ENCODE measurements around the gene ZNF385B.
"Not testable (repeated sequence)": the region's sequence is repeated elsewhere in the genome, so short reads cannot be mapped to it uniquely, and the experiment has no call there.

The ZNF385B gene

DNA sequence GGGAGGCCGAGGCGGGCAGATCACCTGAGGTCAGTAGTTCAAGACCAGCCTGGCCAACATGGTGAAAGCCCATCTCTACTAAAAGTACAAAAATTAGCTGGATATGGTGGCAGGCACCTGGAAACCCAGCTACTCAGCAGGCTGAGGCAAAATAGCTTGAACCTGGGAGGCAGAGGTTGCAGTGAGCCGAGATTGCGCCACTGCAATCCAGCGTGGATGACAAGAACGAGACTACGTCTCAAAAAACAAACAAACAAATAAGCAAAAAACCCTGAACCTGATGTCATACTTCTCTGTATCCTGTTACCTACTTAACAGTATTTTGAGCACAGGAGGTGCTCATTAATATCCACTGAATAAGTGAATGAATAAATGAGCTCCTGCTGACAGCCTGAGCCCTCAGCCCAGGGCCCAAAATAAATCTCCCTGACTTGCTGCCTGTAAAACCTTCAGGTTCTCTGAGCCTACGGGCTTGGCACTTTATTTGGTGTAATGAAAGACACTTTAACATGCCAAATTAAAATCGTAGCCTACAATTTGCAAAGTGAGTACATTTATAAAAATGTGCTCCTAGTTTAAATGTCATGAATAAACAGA, 215.1 kb downstream of the ZNF385B start:
- TF ChIP-seq, protein P1, sequence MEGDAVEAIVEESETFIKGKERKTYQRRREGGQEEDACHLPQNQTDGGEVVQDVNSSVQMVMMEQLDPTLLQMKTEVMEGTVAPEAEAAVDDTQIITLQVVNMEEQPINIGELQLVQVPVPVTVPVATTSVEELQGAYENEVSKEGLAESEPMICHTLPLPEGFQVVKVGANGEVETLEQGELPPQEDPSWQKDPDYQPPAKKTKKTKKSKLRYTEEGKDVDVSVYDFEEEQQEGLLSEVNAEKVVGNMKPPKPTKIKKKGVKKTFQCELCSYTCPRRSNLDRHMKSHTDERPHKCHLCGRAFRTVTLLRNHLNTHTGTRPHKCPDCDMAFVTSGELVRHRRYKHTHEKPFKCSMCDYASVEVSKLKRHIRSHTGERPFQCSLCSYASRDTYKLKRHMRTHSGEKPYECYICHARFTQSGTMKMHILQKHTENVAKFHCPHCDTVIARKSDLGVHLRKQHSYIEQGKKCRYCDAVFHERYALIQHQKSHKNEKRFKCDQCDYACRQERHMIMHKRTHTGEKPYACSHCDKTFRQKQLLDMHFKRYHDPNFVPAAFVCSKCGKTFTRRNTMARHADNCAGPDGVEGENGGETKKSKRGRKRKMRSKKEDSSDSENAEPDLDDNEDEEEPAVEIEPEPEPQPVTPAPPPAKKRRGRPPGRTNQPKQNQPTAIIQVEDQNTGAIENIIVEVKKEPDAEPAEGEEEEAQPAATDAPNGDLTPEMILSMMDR (IDR thresholded peaks at IDR 0.05; ENCODE audit: low read length, missing control alignments), result no peak
- no peak for DNase-seq (ENCODE audit: low read depth)
- H3K4me3 ChIP-seq (replicated peaks; ENCODE audit: low read depth, low read length), result no peak overlapping the region

- DNase-seq (ENCODE audit: low read depth), result no peak
- TF ChIP-seq, protein P1 (IDR thresholded peaks at IDR 0.05; ENCODE audit: low read length, missing control alignments), result no peak
- H3K4me3 ChIP-seq (replicated peaks; ENCODE audit: low read depth, low read length), result no peak overlapping the region
Measured at GRCh38 chr2:179645047-179645446, 216.4 kb downstream of the ZNF385B start.

GRCh38 chr2:179642462-179642861, 218.9 kb downstream of the ZNF385B start:
- no peak for DNase-seq (ENCODE audit: low read depth)
- TF ChIP-seq, protein P1 (IDR thresholded peaks at IDR 0.05; ENCODE audit: low read length, missing control alignments), result no peak
- H3K4me3 ChIP-seq (replicated peaks; ENCODE audit: low read depth, low read length), result no peak overlapping the region

- TF ChIP-seq, protein P1 (IDR thresholded peaks at IDR 0.05; ENCODE audit: low read length, missing control alignments), result no peak
- H3K4me3 ChIP-seq (replicated peaks; ENCODE audit: low read depth, low read length), result no peak overlapping the region
- DNase-seq (ENCODE audit: low read depth), result no peak
Measured at GRCh38 chr2:179636995-179637394, 224.4 kb downstream of the ZNF385B start.

DNA sequence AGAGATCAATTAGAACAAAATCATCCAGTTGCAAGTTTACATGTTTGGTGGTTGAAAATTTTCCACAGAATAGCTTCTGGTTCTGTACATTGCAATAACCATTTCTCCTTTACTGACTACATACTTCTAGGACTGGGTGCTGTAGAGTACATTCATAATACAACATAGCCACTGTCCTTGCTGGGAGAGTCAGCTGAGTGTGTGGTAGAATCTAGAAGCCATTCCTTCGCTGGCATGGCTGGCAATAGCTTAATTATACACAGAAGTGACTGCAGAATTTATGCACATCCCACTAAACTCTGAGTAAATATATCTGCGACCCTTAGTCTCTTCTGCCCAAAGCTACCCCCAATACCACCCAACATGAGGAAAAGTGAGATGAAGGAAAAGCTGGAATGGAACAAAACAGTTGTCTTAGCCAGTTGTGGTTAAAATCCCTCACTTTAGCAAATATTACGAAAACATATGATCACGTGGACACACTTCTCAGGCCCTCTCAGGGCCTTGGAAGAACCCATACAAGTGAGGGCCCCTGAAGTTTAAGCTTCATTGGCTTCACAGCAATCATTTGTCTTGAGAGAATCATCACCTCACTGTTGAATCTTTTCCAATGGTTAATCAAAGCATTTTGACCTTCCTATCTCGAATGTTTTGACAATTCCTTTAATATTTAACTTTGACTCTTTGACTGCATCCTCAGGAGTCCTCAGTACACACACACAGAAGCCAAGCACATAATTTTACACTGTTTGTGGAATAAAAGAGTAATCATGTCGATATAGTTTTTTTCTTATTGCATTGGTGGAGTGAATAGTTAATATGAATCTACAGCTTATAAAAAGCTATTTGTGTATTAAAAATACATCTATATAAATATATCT, 225.1 kb downstream of the ZNF385B start:
- no peak overlapping the region for H3K4me3 ChIP-seq (replicated peaks; ENCODE audit: low read depth, low read length)
- DNase-seq (ENCODE audit: low read depth), result no peak
- TF ChIP-seq, protein P1 (IDR thresholded peaks at IDR 0.05; ENCODE audit: low read length, missing control alignments), result no peak

DNA sequence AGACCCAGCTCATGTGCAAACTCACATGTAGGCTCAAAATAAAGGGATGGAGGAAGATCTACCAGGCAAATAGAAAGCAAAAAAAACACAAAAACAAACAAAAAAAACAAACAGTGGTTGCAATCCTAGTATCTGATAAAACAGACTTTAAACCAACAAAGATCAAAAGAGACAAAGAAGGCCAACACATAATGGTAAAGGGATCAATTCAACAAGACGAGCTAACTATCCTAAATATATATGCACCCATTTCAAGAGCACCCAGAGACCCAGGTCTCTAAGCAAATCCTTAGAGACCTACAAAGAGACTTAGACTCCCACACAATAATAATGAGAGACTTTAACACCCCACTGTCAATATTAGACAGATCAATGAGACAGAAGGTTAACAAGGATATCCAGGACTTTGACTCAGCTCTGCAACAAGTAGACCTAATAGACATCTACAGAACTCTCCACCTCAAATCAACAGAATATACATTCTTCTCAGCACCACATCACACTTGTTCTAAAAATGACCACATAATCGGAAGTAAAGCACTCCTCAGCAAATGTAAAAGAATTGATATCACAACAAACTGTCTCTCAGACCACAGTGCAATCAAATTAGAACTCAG, 229.5 kb downstream of the ZNF385B start:
- DNase-seq (ENCODE audit: low read depth); H3K4me3 ChIP-seq (replicated peaks; ENCODE audit: low read depth, low read length): not testable (repeated sequence)

- H3K4me3 ChIP-seq (replicated peaks; ENCODE audit: low read depth, low read length); DNase-seq (ENCODE audit: low read depth): not testable (repeated sequence)
Measured at GRCh38 chr2:179629776-179630175, 231.6 kb downstream of the ZNF385B start.

All from fibroblast of pulmonary artery (primary cell).